MM.1S (cell line): ENCODE data around the gene HAND2.
A peak's percentile ranks its signal among the peaks of the same experiment; 100 is the strongest.

Experiments used
- DNase-seq: peaks from one replicate; pipeline ENCODE4 v3.0.0-alpha.2; 2015
- H2AFZ ChIP-seq: fragments of 300-600 bp; sonication (generic); 2 replicates; pipeline ENCODE4 v1.6.0; 2016; ENCODE audit warnings: antibody characterized with exemption, low read length
- H3F3A ChIP-seq: fragments of 300-600 bp; sonication (generic); 2 replicates; pipeline ENCODE4 v1.6.1; 2016; ENCODE audit warnings: mild to moderate bottlenecking, antibody characterized with exemption, low read length, moderate library complexity, mixed read lengths; ENCODE audit not compliant: insufficient read depth
- H3K27ac ChIP-seq: fragments of 300-600 bp; sonication (generic); 2 replicates; pipeline ENCODE4 v1.5.1; 2016; ENCODE audit warnings: mild to moderate bottlenecking, low read length
- H3K27me3 ChIP-seq: fragments of 300-600 bp; sonication (generic); replicated peaks from 2 replicates; pipeline ENCODE4 v1.6.0; 2016; ENCODE audit warnings: low read length; ENCODE audit not compliant: insufficient read depth
- H3K36me3 ChIP-seq: fragments of 300-600 bp; sonication (generic); replicated peaks from 2 replicates; pipeline ENCODE4 v1.6.1; 2016; ENCODE audit warnings: mild to moderate bottlenecking, low read length, mixed read lengths; ENCODE audit not compliant: insufficient read depth
- H3K4me1 ChIP-seq: fragments of 300-600 bp; sonication (generic); 2 replicates; pipeline ENCODE4 v1.6.1; 2016; ENCODE audit warnings: low read length, mixed read lengths
- H3K4me2 ChIP-seq: fragments of 300-600 bp; sonication (generic); 2 replicates; pipeline ENCODE4 v1.6.0; 2016; ENCODE audit warnings: low read depth, low read length
- H3K4me3 ChIP-seq: fragments of 300-600 bp; sonication (generic); 2 replicates; pipeline ENCODE4 v1.5.1; 2016; ENCODE audit warnings: low read length, mixed read lengths
- H3K79me2 ChIP-seq: fragments of 300-600 bp; sonication (generic); 2 replicates; pipeline ENCODE4 v1.6.1; 2016; ENCODE audit warnings: mixed run types, low read length, mixed read lengths
- H3K9ac ChIP-seq: fragments of 300-600 bp; sonication (generic); 2 replicates; pipeline ENCODE4 v1.6.1; 2016; ENCODE audit warnings: low read length, mixed read lengths
- H3K9me2 ChIP-seq: fragments of 300-600 bp; sonication (generic); replicated peaks from 2 replicates; pipeline ENCODE4 v1.6.1; 2016; ENCODE audit warnings: mild to moderate bottlenecking, low read length, mixed read lengths; ENCODE audit not compliant: insufficient read depth
- H3K9me3 ChIP-seq: fragments of 300-600 bp; sonication (generic); replicated peaks from 2 replicates; pipeline ENCODE4 v1.6.1; 2016; ENCODE audit warnings: mild to moderate bottlenecking, low read length, mixed read lengths; ENCODE audit not compliant: insufficient read depth
- H4K20me1 ChIP-seq: fragments of 300-600 bp; sonication (generic); 2 replicates; pipeline ENCODE4 v1.6.1; 2016; ENCODE audit warnings: mild to moderate bottlenecking, low read length, moderate library complexity, mixed read lengths; ENCODE audit not compliant: insufficient read depth
- CTCF ChIP-seq: fragments of 300-600 bp; sonication (generic); IDR thresholded peaks from 2 replicates; pipeline ENCODE4 v1.5.1; 2016; ENCODE audit warnings: antibody characterized with exemption, low read length, mixed read lengths
- EZH2 ChIP-seq: fragments of 300-600 bp; sonication (generic); optimal IDR thresholded peaks from 2 replicates; pipeline ENCODE3; 2017; ENCODE audit warnings: low read depth, mild to moderate bottlenecking, antibody characterized with exemption, low read length, mixed read lengths
- EZH2phosphoT487 ChIP-seq: fragments of 300-600 bp; sonication (generic); IDR thresholded peaks from 2 replicates; pipeline ENCODE4 v1.6.1; 2018; ENCODE audit warnings: antibody characterized with exemption, low read length

The HAND2 gene

GRCh38 chr4:173508386-173509035 lies 21.5 kb downstream of the HAND2 start:
- Histone ChIP-seq H2AFZ (no peak overlapping the region), H3K4me1 (no peaks in the 10 kb centered on the region), H3K36me3 (no peaks in the 10 kb centered on the region), H4K20me1 (no peaks in the 10 kb centered on the region), H3K27ac (no peak overlapping the region), H3K79me2 (no peaks in the 10 kb centered on the region), H3K9me2 (no peaks in the 10 kb centered on the region), H3K4me2 (no peak overlapping the region; the same call in 1 of the 2 replicates), H3K9me3 (no peaks in the 10 kb centered on the region), H3K27me3 (no peaks in the 10 kb centered on the region), H3F3A (no peaks in the 10 kb centered on the region), H3K4me3 (no peak overlapping the region), H3K9ac (no peak overlapping the region)
- no peak for DNase-seq
- TF ChIP-seq EZH2phosphoT487 (no peak), CTCF (no peak)

- Histone ChIP-seq H3F3A (no peaks in the 10 kb centered on the region), H3K9me2 (no peaks in the 10 kb centered on the region), H3K27me3 (no peaks in the 10 kb centered on the region), H3K27ac (no peak overlapping the region), H3K79me2 (no peaks in the 10 kb centered on the region), H3K4me2 (no peak overlapping the region), H3K9me3 (no peaks in the 10 kb centered on the region), H3K4me1 (no peaks in the 10 kb centered on the region), H3K36me3 (no peaks in the 10 kb centered on the region), H2AFZ (no peak overlapping the region), H3K9ac (no peak overlapping the region), H3K4me3 (no peak overlapping the region), H4K20me1 (no peaks in the 10 kb centered on the region)
- TF ChIP-seq EZH2phosphoT487, result no peak
- TF ChIP-seq CTCF, result no peak
- no peak for TF ChIP-seq EZH2
- no peak for DNase-seq
These were observed 22.3 kb downstream of the HAND2 start for GRCh38 chr4:173507471-173508385.

GRCh38 chr4:173506597-173507211 lies 23.3 kb downstream of the HAND2 start:
- H3K4me1 ChIP-seq, result no peaks in the 10 kb centered on the region
- no peak overlapping the region for H3K27ac ChIP-seq
- H2AFZ ChIP-seq, result peak overlapping the region; percentile 74; the same call in 1 of the 2 replicates
- no peaks in the 10 kb centered on the region for H4K20me1 ChIP-seq
- DNase-seq, result no peak
- H3K27me3 ChIP-seq, result no peaks in the 10 kb centered on the region
- no peaks in the 10 kb centered on the region for H3K9me2 ChIP-seq
- H3K4me3 ChIP-seq, result peak overlapping the region; percentile 39
- no peaks in the 10 kb centered on the region for H3K36me3 ChIP-seq
- H3F3A ChIP-seq, result no peaks in the 10 kb centered on the region
- no peak overlapping the region for H3K9ac ChIP-seq
- H3K9me3 ChIP-seq, result no peaks in the 10 kb centered on the region
- peak overlapping the region; percentile 77 for H3K4me2 ChIP-seq
- H3K79me2 ChIP-seq, result no peaks in the 10 kb centered on the region
- no peak for TF ChIP-seq EZH2
- no peak for TF ChIP-seq EZH2phosphoT487
- TF ChIP-seq CTCF, result no peak
